H1 (cell line): Measurements from ENCODE around the gene DOCK9. TPM values are rescaled to one million over a fixed set of nuclear protein-coding genes. Genes with fewer than 3 reads are reported as not detected.
A peak's percentile ranks its signal among the peaks of the same experiment; 100 is the strongest.

ENCODE experiments used
- CEBPB ChIP-seq: IDR thresholded peaks from 2 replicates; pipeline ENCODE4 v1.6.1; 2012; ENCODE audit warnings: low read depth, low read length
- CHD2 ChIP-seq: IDR thresholded peaks from 2 replicates; pipeline ENCODE4 v1.6.1; 2012; ENCODE audit warnings: low read length, improper control_type of control experiment
- CTBP2 ChIP-seq: IDR thresholded peaks from 2 replicates; pipeline ENCODE4 v1.7.0; 2011; ENCODE audit warnings: borderline replicate concordance, mild to moderate bottlenecking, moderate library complexity, mixed read lengths, low read length; ENCODE audit not compliant: insufficient read depth, insufficient read length
- GTF2F1 ChIP-seq: IDR thresholded peaks from 2 replicates; pipeline ENCODE4 v1.6.1; 2012; ENCODE audit warnings: low read depth, low read length, improper control_type of control experiment, borderline replicate concordance
- POU5F1 ChIP-seq: IDR thresholded peaks from 2 replicates; pipeline ENCODE4 v1.6.1; 2011; ENCODE audit warnings: low read depth, mild to moderate bottlenecking, low read length, moderate library complexity
- RNF2 ChIP-seq: fragments of 200-900, 300-1000 bp; sonication (generic); IDR thresholded peaks from 2 replicates; pipeline ENCODE4 v1.7.1; 2016; ENCODE audit warnings: borderline replicate concordance, low read depth, mild to moderate bottlenecking, antibody characterized with exemption, low read length; ENCODE audit not compliant: poor library complexity, severe bottlenecking; ENCODE audit errors: missing control alignments
- SUZ12 ChIP-seq: fragments of 200-600 bp; sonication (generic); IDR thresholded peaks from 2 replicates; pipeline ENCODE4 v1.6.1; 2012; ENCODE audit warnings: mild to moderate bottlenecking, inconsistent platforms, low read length, moderate library complexity, mixed read lengths
- polyA plus RNA-seq, 7 experiments: library from polyadenylated mRNA; depleted of rRNA in 3 of 7; stranded (reverse) in 5 of 7; unstranded in 2 of 7; fragments of >200 nt in 5 of 7; fragments of 200-250 nt in 2 of 7; gene quantifications; 1 replicate in 5 of 7; 2 replicates in 1 of 7; 4 replicates in 1 of 7; pipeline versions ENCODE4 v1.2.1 to v1.2.3, GENCODE V29; 2011 to 2013; ENCODE audit warnings: missing spikeins in 2 of 7, mixed read lengths in 2 of 7
- total RNA-seq: library from RNA; stranded (reverse); fragmentation: NEBNext Ultra II Directional; extraction: Animal tissue kit (Norgen Biotek cat#: 25700); gene quantifications from 2 replicates; pipeline ENCODE4 v1.2.1, GENCODE V29; 2021
- TF ChIP-seq, protein P1 (sequence below): IDR thresholded peaks from 2 replicates; pipeline ENCODE4 v1.6.1; 2011; ENCODE audit warnings: low read length, improper control_type of control experiment
- TF ChIP-seq, protein P2 (sequence below): IDR thresholded peaks from 2 replicates; pipeline ENCODE4 v1.6.1; 2012; ENCODE audit warnings: inconsistent platforms
- TF ChIP-seq, protein P3 (sequence below): IDR thresholded peaks from 2 replicates; pipeline ENCODE4 v1.6.1; 2012; ENCODE audit warnings: inconsistent platforms
- TF ChIP-seq, protein P4 (sequence below): IDR thresholded peaks from 2 replicates; pipeline ENCODE4 v1.6.1; 2011; ENCODE audit warnings: low read depth, mild to moderate bottlenecking, low read length; ENCODE audit not compliant: insufficient read depth

The DOCK9 gene
- total and polyA plus RNA-seq, 2 of the 8 experiments (the other 6 are each of a cell fraction or from before 2014, with no cell fraction given): 21.6 to 31.5 TPM

DNA sequence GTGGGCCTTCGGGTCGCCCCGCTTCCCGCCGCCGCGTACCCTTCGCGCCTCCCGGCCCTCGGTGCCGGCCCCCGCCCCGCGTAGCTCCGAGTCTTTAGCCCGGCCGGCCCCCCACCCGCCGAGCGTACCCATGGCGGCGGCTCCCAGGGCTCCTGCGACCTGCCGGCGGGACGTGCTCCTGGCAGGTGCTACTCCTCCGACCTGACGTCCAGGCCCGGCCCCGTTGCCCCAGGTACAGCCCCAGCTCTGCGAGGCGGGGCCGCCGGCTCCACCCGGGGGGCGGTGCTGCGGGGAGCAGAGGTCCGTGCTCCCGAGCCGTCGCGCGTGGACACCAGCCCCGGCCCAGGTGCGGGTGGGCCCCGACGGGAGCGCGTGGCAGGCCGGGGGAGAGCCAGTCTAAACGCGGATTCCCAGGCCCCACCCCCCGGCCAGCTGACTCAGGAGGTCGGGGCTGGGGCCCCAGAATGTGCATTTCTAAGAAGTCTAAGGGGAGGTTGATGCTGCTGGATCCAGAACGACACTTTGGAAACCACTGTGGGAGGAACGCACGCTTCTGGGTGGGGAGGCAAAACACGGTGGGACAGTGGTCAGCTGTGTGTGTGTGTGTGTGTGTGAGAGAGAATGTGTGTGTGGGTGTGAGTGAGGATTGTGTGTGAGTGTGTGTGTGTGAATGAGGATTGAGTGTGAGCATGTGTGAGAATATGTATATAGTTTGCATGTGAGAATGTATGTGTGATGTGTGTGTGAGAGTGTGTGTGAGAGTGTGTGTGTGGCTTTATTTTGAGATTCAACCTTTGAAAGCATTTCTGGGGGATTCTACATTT is 225.2 kb downstream of the DOCK9 start, which contains the start of gene SLC15A1 (continued):
- TF ChIP-seq, protein P1, sequence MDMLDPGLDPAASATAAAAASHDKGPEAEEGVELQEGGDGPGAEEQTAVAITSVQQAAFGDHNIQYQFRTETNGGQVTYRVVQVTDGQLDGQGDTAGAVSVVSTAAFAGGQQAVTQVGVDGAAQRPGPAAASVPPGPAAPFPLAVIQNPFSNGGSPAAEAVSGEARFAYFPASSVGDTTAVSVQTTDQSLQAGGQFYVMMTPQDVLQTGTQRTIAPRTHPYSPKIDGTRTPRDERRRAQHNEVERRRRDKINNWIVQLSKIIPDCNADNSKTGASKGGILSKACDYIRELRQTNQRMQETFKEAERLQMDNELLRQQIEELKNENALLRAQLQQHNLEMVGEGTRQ: no peak
- TF ChIP-seq CTBP2: no peak
- TF ChIP-seq, protein P2, sequence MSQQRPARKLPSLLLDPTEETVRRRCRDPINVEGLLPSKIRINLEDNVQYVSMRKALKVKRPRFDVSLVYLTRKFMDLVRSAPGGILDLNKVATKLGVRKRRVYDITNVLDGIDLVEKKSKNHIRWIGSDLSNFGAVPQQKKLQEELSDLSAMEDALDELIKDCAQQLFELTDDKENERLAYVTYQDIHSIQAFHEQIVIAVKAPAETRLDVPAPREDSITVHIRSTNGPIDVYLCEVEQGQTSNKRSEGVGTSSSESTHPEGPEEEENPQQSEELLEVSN: peak; percentile 69
- TF ChIP-seq GTF2F1: no peak
- TF ChIP-seq POU5F1: no peak
- TF ChIP-seq CEBPB: no peak
- no peak for TF ChIP-seq CHD2
- peak; percentile 43 for TF ChIP-seq RNF2
- 0 out of 2 replicates have a peak, but pooled peaks have one; percentile 26 for TF ChIP-seq SUZ12
- TF ChIP-seq, protein P3, sequence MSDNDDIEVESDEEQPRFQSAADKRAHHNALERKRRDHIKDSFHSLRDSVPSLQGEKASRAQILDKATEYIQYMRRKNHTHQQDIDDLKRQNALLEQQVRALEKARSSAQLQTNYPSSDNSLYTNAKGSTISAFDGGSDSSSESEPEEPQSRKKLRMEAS: peak; percentile 63
- TF ChIP-seq, protein P4, sequence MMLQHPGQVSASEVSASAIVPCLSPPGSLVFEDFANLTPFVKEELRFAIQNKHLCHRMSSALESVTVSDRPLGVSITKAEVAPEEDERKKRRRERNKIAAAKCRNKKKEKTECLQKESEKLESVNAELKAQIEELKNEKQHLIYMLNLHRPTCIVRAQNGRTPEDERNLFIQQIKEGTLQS: no peak
